Upper lobe of right lung (tissue), 1 donor: ENCODE measurements around the gene FLRT1. TPM values are rescaled to one million over a fixed set of nuclear protein-coding genes. Genes with fewer than 3 reads are reported as not detected.
"Not testable (repeated sequence)": the region's sequence is repeated elsewhere in the genome, so short reads cannot be mapped to it uniquely, and the experiment has no call there.

Experiments
- ATAC-seq: fragments of 200-7000 bp; cut with Tn5 transposase; one replicate; pipeline ENCODE4 v1.9.1; 2020; ENCODE audit warnings: mild to moderate bottlenecking, moderate library complexity
- DNase-seq: peaks from one replicate; pipeline ENCODE4 v3.0.0-alpha.2; 2020
- H3K27ac ChIP-seq: fragments of 200-600 bp; one replicate; pipeline ENCODE4 v1.8.0; 2022
- H3K27me3 ChIP-seq: fragments of 200-600 bp; one replicate; pipeline ENCODE4 v1.8.0; 2022; ENCODE audit warnings: mild to moderate bottlenecking
- H3K36me3 ChIP-seq: fragments of 200-600 bp; one replicate; pipeline ENCODE4 v1.8.0; 2022
- H3K4me1 ChIP-seq: fragments of 200-600 bp; one replicate; pipeline ENCODE4 v1.8.0; 2022
- H3K4me3 ChIP-seq: fragments of 200-600 bp; one replicate; pipeline ENCODE4 v1.8.0; 2022; ENCODE audit warnings: mild to moderate bottlenecking
- H3K9me3 ChIP-seq: fragments of 200-600 bp; one replicate; pipeline ENCODE4 v1.8.0; 2022
- intact Hi-C: fragments of 100-400 bp; cut with DNase I; formaldehyde crosslinking; loops from one replicate; pipeline ENCODE4 v1.11.0; 2022
- total RNA-seq: library from RNA; stranded (reverse); fragmentation: NEBNext Ultra II Directional; extraction: Animal tissue kit (Norgen Biotek cat#: 25700); gene quantifications from one replicate; pipeline ENCODE4 v1.2.1, GENCODE V29; 2021
- TF ChIP-seq, protein P1 (sequence below): fragments of 200-600 bp; IDR thresholded peaks from one replicate; pipeline ENCODE4 v1.8.0; 2022; ENCODE audit warnings: antibody characterized with exemption
- donor health status: DM: no; HTN: yes; CAD: no; lungs with severe emphysema.

The FLRT1 gene
- total RNA-seq, 1 donor from 2014 or later: not detected

DNA sequence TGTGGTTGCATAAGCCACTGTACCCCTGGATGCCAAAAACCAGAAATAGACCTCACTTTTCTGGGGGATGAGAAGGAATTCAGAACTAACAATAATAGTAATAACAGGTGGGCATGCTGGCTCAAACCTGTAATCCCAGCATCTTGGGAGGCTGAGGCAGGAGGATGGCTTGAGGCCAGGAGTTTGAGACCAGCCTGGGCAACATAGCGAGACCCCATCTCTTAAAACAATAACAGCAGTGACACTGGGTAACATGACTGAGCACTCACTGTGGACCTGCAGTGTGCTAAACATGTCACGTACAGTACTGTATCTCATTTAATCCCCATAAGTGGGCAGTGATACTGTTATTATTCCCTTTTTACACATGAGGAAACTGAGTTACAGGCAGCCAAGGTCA is 10.0 kb downstream of the FLRT1 start:
- intact Hi-C loops: no loop called here
- TF ChIP-seq, protein P1, sequence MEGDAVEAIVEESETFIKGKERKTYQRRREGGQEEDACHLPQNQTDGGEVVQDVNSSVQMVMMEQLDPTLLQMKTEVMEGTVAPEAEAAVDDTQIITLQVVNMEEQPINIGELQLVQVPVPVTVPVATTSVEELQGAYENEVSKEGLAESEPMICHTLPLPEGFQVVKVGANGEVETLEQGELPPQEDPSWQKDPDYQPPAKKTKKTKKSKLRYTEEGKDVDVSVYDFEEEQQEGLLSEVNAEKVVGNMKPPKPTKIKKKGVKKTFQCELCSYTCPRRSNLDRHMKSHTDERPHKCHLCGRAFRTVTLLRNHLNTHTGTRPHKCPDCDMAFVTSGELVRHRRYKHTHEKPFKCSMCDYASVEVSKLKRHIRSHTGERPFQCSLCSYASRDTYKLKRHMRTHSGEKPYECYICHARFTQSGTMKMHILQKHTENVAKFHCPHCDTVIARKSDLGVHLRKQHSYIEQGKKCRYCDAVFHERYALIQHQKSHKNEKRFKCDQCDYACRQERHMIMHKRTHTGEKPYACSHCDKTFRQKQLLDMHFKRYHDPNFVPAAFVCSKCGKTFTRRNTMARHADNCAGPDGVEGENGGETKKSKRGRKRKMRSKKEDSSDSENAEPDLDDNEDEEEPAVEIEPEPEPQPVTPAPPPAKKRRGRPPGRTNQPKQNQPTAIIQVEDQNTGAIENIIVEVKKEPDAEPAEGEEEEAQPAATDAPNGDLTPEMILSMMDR: no peak
- DNase-seq: no peak
- no peaks in the 10 kb centered on the region for H3K9me3 ChIP-seq
- H3K36me3 ChIP-seq: no peaks in the 10 kb centered on the region
- no peaks in the 10 kb centered on the region for H3K27me3 ChIP-seq
- no peak overlapping the region for H3K4me3 ChIP-seq
- no peak overlapping the region for H3K27ac ChIP-seq
- no peak for ATAC-seq
- no peaks in the 10 kb centered on the region for H3K4me1 ChIP-seq

DNA sequence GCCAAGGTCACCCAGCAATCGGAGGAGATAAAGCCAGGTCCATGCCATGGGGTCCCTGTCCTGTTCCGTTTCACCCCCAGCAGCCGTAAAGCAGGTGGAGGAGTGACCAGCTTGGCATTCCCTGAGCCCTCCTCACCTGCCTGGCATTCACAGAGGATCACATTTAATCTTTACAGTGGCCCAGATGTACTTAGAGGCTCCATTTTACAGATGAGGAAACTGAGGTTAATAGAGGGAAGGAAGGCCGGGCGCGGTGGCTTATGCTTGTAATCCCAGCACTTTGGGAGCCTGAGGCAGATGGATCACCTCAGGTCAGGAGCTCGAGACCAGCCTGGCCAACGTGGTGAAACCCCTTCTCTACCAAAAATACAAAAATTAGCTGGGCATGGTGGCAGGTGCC is 11.6 kb downstream of the FLRT1 start:
- H3K4me1 ChIP-seq, H3K36me3 ChIP-seq, DNase-seq, intact Hi-C loops, H3K9me3 ChIP-seq, H3K4me3 ChIP-seq, H3K27me3 ChIP-seq, ATAC-seq, H3K27ac ChIP-seq: not testable (repeated sequence)

DNA sequence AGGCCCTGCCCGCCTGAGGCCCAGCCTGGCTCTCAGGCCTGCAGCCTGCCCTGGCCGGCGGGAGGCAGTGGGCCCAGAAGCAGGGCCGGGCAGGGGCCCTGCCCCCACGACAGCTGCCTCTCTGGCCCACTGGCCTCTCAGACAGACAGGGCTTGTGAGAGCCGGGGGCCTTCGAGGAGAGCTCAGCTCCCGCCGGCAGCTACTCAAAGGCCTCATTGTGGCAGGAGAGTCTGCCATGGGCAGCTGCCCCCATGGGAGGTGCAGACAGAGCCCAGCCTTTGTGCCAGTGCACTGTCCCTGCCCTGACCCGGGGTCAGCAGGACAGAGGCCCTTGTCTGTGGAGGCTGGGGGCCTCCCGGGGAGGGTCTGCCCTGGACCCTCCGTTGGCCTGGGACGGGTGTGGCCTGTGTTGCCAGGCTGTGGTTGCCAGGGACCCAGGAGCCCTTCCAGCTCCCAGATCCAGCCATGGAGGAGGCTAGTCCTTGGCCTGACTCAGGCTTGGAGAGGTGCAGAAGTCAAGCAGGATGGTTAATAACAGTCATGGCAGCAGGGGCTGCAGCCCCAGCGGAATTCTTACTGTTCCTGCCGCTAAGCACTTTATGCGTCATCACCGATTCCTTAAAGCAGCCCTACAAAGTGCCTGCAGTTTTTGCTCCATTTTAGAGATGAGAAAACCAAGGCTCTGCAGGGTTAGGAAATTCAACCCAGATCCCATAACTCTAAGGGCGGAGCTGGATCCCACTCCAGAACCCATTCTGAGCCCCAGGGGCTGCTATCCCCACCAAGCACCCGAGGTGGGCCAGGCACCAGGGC is 12.5 kb downstream of the FLRT1 start:
- DNase-seq: no peak
- no peaks in the 10 kb centered on the region for H3K27me3 ChIP-seq
- no peak overlapping the region for H3K27ac ChIP-seq
- TF ChIP-seq, protein P1: no peak
- intact Hi-C loops: no loop called here
- H3K4me1 ChIP-seq: no peaks in the 10 kb centered on the region
- no peak for ATAC-seq
- no peaks in the 10 kb centered on the region for H3K9me3 ChIP-seq
- H3K36me3 ChIP-seq: no peaks in the 10 kb centered on the region
- no peak overlapping the region for H3K4me3 ChIP-seq

DNA sequence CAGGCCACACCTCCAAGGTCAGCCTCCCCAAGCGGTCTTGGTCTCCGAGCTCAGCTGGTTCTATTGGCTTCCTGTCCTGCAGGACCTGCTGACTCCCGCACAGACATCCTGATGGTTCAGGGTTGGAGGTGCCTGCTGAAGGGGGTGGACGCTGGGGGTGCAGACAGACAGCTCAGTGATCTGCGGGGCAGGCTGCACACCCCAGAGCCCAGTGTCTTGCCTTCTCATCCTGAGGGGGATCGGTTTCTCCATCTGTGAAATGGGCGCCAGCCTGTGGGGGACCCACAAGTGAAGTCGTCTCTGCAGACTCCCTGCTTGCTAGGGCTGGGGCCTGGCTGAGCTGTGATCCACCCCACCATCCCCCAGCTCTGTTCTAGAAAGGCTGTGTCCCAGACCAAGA is 13.8 kb downstream of the FLRT1 start:
- TF ChIP-seq, protein P1: no peak
- no peak overlapping the region for H3K27ac ChIP-seq
- ATAC-seq (no peak), DNase-seq (no peak)
- intact Hi-C loops: no loop called here
- no peaks in the 10 kb centered on the region for H3K9me3 ChIP-seq
- no peak overlapping the region for H3K4me3 ChIP-seq
- H3K36me3 ChIP-seq: no peaks in the 10 kb centered on the region
- no peaks in the 10 kb centered on the region for H3K27me3 ChIP-seq
- no peaks in the 10 kb centered on the region for H3K4me1 ChIP-seq

DNA sequence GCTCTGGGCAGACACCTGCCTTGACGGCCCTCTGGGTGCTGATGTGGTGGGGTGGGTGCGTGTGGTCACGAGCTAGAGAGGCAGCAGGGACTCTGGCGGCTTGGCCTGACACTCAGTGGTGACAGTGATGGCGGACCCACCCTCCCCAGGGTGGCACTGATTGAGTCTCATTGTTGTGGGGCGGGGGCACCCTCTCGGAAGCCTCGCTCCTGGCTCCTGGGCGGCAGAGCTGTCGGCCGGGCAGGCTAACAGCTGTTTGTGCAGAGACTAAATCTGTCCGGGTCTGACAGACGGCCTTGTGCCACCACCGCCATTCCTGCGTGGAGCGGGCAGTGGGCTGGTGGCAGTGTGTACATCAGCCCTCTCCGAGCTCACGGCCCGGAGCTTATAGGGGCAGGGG is 15.6 kb downstream of the FLRT1 start:
- Histone ChIP-seq H3K27ac (no peak overlapping the region), H3K4me3 (no peak overlapping the region), H3K9me3 (no peaks in the 10 kb centered on the region), H3K4me1 (no peaks in the 10 kb centered on the region), H3K36me3 (no peaks in the 10 kb centered on the region), H3K27me3 (no peaks in the 10 kb centered on the region)
- ATAC-seq: no peak
- DNase-seq: no peak
- intact Hi-C loops: no loop called here
- TF ChIP-seq, protein P1: no peak

DNA sequence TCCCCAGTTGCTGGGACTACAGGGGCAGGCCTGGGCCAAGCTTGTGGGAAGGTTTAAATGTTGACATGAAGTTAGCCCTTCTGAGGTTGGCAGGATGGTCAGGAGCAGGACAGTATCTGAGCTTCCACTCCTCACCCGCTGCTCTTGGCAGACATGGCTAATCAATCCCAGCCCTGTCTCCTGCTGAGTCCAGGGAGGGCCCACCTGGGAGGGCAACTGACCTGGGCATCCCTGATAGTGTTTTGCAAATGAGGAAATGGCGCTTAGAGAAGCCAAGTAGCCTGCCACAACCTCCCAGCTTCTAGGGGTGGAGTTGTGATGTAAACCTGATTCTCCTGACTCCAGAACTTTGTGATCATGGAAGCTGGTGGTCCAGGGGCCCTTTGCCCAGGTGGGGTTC is 16.7 kb downstream of the FLRT1 start:
- no peak for ATAC-seq
- TF ChIP-seq, protein P1: no peak
- Histone ChIP-seq H3K4me3 (no peak overlapping the region), H3K9me3 (no peaks in the 10 kb centered on the region), H3K27ac (no peak overlapping the region), H3K27me3 (no peaks in the 10 kb centered on the region), H3K4me1 (no peaks in the 10 kb centered on the region), H3K36me3 (no peaks in the 10 kb centered on the region)
- DNase-seq: no peak
- intact Hi-C loops: no loop called here
